HG02623 (cell line): ENCODE results near the gene SNX19.

Experiments used
- ATAC-seq: cut with Tn5 transposase; IDR thresholded peaks from one replicate; pipeline ENCODE4 v1.9.1; 2021; ENCODE audit warnings: moderate library complexity; ENCODE audit not compliant: unreplicated experiment

SNX19 gene

DNA sequence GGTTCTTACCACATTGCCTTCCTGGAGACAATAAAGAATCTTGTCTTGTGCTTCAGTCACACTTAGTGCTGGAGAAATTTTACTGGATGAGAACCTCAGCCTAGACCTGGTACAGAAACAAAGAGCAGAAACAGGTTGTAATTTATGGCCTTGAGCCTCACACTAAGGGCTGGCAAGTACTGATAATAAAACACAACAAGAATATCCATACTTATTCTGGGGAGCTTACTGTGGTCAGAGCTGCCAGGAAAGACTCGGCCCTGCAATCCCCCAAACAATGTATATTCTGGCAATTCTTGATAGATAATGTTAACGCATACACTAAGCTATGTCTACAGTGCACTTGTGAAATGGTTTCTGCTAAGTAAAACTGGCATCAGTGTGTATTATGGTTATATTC, 9.7 kb downstream of the SNX19 start:
- no peak for ATAC-seq

DNA sequence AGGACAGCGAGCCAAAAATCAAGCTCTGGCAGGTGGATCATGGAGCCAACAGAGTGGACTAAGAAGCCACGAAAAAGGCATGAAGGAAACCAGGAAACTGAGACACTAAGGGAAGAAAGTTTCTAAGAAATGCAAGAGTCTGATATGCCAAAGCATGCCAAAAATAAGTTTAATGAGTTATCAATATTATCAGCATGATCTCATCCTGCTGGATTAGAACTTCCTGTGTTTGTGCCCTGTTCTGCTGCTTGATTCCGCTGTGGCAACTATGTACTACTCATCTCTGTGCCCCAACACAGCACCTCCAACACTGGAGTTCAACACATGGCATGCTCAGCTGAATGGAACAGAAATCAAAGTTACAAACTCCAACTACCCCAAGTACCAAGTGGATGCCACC, 10.8 kb downstream of the SNX19 start:
- no peak for ATAC-seq

DNA sequence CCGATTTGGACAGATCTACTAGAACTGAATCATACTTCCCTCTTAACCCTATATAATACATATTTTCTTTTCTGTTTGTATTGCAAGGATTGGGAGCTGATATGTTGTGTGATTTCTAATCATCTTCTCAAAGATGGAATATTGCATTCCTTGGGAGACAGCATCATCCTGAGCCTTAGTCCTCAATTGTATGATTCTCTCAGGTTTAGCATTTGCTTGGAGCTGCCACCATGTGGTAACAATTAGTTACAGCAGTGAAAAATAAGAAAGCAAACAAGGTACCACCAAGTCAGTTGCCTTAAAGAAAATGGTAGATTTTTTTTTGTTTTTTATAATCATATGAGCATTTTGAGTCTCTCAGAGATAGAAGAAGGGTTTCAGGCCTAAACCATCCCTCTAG, 11.9 kb downstream of the SNX19 start:
- ATAC-seq = no peak

DNA sequence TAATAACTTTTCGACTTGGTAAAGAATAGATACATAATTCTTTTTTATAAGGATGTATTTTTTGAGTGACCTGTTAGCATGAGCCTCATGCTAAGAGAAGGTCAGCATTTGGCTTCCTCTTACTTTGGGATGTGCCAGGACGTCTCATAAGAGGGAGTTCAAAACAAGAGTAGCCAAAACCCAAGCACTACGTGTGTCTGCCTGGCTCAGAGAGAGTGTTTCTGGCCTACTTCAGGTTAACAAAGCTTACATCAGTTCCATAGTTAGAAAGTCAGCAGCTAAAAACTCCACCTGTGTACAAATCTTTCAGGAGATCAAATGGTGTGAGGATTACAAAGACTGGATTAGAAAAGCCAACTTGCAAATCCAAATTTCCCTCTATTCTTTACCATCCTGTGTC, 13.9 kb downstream of the SNX19 start:
- no peak for ATAC-seq

DNA sequence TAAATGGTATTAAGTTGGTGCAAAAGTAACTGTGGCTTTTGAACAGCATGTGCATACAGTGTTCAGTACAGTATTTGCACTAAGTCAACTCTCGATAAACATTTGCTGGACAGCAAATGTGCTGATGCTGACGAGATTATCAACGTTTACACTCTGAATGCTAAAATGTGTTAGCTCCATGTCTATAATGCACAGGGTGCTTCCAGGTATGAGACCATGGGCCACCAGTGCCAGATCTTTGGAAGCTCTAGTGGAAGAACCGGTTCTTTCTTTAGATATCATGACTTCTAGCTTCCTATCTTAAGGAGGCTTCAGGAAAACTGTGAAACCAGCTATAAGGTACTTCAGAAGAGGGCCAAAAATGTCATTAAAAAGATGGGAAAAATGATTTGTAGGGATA, 17.2 kb downstream of the SNX19 start:
- ATAC-seq = no peak

DNA sequence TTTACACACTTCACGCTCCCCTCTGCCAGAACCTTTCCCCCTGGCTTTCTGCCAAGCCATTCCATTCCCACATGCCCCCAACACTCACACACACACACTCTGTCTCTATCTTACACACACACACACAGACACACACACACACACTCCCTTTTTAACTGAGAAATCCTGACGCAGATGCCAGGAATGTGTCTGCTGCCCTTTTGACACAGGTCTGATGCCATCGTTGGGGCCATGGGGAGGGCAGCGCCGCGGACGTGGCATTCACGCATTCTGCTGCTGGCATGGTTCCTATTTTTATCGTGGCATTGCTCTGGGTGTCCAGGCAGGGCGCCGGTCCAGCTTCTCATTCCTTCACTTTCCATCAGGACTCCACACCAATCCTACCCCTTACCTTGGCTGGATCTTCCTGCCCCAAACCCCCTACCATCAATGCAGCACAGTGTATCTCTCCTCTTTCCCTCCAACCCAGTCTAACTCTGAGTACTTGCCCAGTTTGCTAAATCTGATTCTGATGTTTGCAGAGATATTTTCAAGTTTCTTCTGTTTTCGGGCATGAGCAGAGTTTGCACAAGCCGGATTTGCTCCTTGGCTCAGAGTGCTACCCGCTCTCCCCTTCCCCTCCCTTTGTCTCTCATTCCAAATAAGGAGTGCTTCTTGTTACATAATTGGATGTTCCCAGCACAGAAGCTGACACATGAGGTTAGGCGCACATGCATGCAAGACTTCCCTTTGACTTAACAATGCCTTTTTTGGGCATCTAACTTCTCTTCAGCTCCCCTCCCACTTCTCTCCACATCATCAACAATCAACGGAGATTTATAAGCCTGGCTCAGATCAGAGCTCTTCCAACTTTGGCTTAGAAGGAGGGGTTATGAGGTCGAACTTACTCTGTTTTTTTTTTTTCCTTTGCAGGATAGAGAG, 18.8 kb downstream of the SNX19 start:
- no peak for ATAC-seq

DNA sequence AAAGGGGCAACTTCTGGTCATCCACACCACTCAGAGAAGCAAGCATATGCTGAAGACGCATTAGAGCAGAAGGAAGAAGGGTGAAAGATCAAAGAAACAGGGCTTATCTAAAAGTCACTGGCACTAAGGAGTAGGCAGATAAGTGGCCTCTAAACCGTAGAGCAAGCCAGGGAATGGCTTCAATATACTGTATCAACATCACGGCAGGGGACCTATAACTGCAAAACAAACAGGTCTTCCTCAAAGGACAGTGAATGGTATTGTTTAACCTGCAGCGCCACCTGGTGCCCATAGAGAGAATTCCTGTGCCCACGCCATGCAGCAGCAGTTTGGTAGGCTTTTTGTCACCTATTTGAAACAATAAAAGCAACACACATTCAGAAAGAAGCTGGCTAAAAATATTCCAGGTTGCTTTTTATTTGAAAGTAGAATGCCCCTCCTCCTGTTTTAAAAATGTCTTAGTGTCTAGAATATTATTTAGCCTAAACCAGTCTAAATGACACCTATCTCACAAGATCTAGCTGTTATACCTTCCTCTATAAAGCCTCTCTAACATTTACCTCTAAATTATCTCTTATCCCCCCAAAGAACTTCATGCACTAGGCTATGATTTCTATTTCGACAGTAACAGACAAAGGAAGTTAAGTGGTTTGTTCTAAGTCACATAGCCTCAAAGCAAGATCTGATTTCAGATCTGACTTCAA, 21.8 kb downstream of the SNX19 start:
- ATAC-seq = peak; percentile 93

DNA sequence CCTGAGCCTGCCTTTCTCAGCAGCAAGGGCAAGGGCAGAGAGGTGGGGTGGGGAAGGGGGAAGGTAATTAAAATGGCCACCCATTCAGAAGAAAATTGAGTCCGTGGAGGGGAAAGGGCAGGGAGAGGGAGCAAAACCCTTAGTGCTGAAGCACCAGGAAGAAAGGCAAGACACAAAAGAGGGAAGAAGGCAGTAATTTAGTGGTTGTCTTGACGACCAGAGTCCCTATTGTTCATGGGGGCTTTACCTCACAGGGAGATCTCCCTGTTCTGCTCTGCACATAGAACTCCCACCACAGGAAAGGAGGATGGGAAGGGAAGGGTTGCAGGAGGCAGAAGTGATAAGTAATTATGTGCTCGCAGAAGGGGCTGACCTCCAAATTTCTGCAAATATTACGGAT, 23.4 kb downstream of the SNX19 start:
- no peak for ATAC-seq

DNA sequence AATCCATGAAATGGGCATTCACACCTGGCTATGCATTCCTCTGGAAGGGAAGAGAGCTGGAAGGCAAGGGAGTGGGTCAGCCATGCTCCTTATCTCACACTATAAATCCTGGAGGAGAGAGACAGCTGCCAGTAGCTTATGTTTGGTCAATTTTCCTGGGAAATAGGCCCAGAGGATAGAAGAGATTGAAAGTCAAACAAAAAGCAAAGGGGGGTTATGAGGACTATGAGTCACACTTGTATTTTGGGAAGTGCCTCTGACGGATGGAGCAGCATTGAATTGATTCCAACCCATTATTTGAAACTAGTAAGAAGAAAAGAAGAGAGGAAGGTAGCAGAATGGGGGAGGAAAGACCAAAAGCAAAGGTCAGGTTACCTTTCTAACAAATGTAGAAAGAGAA, 25.0 kb downstream of the SNX19 start:
- ATAC-seq = no peak

DNA sequence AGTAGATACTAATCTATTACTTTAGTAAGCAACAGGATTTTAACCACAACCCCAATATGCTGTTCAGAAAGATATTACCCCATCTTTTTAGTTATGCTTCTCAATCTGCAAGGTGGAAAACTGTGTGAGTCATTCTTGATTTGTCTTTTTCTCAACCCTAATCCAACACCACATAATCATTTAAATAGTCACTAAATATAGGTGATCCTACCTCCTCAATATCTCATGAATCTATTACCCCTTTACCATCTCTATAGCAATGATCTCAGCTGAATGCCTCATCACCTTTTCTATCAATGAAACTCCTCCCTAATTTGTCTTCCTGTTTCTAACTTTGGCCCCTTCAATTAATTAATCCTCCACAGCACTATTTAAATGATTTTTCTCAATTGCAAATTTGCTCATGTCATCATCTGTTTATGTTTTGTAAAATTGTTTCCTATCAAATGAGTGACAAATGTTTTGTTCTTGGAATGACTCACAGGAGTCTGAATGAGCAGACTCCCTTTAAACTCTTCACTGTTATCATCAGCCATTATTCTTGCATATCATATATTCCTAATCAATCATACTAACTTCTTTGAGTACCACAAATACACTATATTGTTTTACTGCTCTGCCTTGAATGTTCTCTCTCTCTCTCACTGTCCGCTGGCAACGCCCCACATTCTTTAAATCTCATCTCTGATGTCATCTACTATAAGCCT, 26.1 kb downstream of the SNX19 start:
- no peak for ATAC-seq

DNA sequence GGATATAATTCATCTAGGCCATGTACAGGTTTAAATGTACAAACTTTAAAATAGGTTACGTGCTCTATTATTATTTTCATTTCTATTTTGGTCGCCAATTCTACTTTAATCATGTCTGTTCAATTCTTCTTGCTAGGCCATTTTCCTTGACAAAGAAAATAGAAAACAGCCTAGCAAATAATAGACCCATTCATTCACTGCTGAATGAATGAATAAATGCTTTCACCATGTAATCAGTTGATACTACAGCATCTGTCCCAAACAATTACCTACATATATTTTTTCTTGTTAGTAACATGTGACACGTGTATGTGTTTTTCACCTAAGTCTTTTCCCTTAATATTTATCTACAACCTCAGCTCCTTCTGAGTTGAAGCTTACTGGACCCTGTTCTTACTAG, 27.5 kb downstream of the SNX19 start:
- ATAC-seq = no peak

DNA sequence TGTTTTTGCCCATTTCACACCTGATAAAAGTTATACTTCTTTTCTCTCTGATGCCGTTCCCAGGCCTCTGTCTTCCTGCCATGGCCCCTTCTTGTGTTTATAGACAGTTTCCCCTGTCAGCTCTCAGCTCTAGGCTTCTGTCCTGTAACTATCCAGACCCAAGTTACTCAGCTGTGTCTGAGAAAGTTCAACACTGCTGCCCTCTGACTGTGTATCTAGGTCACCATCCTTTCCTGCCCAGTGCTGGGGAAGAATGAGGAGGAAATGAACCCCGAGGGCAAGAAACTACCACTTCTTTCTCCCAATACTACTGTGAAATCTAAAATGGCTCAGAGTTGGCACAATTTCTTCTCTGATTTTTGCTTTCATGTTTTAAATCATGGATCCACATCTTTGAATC, 29.6 kb downstream of the SNX19 start:
- ATAC-seq = no peak

DNA sequence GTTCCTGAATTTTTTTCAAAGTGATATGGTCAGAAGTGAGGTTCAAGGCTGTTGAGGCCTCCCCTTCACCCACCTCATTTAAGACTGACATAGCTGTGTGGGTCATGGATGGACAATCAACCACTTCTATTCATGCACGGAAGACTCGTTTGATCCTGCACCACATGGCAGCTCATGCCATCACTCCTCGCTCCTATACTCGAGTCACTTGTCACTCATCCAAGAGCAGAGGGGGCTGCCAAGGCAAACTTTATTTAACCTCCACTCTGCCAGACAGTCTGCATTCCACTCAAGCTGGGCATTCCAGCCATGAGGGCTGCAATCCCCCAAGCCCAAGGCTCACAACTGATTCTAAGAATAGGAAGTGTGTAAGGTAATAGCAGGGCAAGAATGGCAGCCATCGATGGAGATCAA, 34.1 kb downstream of the SNX19 start:
- no peak for ATAC-seq

DNA sequence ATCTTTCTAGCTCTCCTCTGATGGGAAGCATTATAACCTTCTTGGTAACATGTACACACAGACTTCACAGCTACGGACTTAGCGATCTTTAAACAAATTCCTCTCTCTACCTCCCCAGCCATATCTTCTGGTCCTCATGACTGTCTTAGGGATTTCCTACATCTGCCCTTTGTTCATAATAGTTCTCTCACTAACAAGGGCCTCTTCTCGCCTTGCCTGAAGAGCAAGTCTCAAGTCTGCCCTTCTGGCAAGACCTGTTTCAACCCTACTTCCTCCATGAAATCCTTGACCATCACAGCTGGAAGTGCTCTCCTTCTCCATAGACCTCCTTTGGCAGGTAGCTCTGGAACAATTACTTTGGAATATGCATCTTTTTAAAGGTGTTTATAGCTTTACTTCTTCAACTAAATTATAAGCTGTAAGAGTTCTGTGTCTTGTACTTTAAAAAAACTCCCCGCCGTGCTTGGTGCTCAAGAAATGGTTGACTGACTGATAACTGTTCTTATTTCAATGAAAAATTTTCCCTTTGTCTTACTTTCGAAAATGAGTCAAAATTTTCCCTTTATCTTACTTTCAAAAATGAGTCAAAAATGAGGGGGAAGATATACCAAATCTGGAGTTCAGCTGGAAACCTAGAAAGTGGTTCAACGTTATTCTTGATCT, 34.7 kb downstream of the SNX19 start:
- ATAC-seq = no peak

DNA sequence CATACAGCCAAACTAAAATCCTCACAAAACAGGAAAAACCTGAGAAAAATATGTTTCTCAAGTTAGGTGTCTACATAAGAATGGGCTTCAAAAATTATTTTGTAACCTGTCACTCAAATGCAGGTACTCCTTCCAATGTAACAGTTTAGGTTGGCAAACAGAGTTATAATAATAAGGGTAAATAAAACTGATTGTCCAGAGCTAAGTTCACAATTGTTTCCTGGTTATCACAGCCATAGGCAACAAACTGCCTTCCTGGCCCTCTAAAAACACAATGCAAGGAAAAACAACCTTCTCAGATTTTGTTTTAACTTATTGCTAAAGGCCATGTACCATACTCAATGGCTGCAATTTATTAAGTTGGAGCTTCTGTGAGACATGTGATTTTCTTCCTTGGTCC, 36.4 kb downstream of the SNX19 start:
- ATAC-seq = no peak

DNA sequence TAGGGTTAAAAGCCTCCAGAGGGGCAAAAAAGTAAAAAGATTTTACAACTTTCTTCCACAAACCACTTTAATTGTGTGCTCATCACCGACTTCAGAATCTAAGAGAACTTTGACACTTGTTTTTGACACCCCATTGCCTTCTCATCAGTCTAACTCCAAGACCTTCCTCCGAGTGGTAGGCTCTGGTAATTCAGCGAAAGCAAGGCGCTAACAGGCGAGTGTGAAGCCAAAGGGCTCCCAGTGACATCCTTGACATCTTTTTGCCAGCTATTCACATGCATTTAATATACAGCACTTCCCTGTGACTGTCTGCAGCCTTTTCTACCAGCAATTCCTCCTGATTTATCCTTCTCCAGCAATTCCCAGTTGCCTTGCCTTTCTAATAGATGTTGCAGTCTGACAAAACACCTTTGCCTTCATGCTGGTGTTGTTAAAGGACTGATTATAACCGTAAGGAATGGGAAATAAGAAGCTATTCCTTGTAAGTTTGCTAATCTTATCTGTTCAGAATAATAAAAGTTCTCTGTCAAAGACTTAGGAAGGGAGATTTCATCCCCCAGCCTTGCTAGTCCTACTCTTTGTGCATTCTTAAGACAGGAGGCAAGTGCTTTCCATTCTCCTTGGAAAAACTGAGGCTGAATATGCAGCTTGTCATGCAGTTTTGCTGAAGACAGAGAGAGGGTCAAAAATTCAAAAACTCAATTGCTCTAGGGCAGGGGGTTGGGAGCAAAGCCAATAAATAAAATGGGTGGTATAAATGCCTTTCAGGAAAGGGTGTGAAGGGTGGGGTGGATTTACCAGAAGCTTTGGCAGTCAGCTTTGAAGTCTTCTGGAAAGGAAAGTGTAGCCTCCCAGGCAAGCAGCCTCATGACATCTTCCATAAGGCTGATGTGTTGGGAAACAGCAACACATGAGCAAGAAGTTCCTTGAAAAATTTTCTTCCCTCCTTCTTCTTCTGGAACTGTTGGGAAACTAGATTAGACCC, 39.1 kb downstream of the SNX19 start:
- ATAC-seq = no peak

DNA sequence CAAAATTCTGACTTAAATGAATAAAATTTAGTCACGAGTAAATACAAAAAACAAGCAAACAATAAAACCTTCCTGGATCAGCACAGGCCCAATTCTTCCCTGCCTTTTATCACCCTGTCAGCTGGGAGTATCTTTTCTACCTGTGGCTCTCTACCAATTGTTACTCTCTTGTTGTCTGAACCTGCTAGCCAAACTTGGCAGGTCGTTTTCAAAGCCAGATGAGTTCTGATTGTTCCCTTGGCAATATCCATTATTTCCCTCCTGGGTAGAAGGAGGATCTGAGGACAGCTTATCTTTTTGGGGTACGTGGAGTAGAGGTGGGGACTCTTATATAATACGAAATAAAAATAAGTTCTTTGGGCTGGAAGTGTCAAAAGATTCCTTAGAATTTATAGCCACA, 40.2 kb downstream of the SNX19 start:
- ATAC-seq = no peak

DNA sequence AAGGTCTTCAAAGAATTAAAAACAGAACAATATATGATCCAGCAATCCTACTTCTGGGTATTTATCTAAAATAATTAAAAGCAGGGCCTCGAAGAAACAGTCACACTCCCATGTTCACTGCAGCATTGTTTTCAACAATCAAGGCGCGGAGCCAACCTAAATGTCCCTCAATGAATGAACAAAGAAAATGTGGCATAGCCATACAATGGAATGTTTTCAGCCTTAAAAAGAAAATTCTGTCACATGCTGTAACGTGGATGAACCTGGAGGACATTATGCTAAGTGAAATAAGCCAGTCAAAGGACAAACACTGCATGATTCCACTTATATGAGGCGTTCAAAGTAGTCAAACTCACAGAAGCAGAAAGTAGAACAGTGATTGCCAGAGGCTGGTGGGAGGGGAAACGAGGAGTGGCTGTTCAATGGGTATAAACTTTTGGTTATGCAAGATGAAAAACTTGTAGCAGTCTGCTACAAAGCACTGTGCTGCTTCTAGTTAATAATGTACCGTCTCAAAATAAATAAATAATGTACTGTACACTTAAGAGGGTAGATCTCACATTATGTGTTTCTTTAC, 41.2 kb downstream of the SNX19 start:
- ATAC-seq = no peak

DNA sequence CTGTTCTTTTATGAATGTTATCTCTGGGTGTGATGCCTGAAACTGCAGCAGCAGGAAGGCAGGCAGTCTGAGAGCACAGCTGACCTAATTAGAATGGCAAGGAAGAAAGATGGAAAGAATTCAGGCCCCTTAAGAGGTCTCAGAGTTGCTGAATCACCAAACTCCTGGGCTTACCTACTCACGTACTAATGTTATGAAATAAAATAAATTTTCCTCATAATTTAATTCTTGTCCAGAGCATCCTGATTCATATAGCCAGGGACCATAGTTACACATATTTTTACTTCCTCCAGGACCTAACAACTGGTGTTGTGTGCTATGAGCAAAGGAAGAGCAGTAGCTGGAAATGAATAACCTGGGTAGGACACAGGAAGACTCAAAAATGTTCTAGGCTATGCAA, 41.9 kb downstream of the SNX19 start:
- no peak for ATAC-seq

DNA sequence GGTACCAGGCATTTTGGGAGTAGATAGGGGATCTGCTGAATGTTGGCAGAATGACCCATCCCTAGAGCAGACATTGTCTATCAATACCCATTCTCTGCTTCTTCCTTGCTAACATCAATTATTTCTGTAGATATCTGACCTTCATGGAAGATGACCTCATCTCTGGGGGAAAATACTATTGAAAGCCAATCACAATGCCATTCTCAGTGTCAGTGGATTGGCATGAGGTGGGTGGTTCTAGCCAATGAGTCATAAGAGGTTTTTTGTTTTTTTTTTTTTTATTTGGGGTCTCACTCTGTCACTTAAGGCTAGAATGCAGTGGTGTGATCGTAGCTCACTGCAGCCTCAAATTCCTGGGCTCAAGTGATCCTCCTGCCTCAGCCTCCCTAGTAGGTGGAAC, 42.5 kb downstream of the SNX19 start:
- ATAC-seq = no peak
